Left ventricle myocardium inferior (tissue), 1 donor: ENCODE data around the gene TSPAN32. TPM values are rescaled to one million over a fixed set of nuclear protein-coding genes. Genes with fewer than 3 reads are reported as not detected.

Experiments
- DNase-seq: peaks from one replicate; pipeline ENCODE4 v3.0.0-alpha.2; 2020
- H3K27ac ChIP-seq: fragments of 200-600 bp; replicated peaks from 2 replicates; pipeline ENCODE4 v1.8.0; 2021
- H3K27me3 ChIP-seq: fragments of 200-600 bp; 2 replicates; pipeline ENCODE4 v1.8.0; 2021; ENCODE audit warnings: low read depth
- H3K36me3 ChIP-seq: fragments of 200-600 bp; 2 replicates; pipeline ENCODE4 v1.8.0; 2021
- H3K4me1 ChIP-seq: fragments of 200-600 bp; 2 replicates; pipeline ENCODE4 v1.8.0; 2021
- H3K4me3 ChIP-seq: fragments of 200-600 bp; 2 replicates; pipeline ENCODE4 v1.8.0; 2021; ENCODE audit warnings: mild to moderate bottlenecking, moderate library complexity
- H3K9me3 ChIP-seq: fragments of 200-600 bp; replicated peaks from 2 replicates; pipeline ENCODE4 v1.8.0; 2021
- CTCF ChIP-seq: fragments of 200-600 bp; IDR thresholded peaks from 2 replicates; pipeline ENCODE4 v1.8.0; 2021; ENCODE audit warnings: antibody characterized with exemption, mild to moderate bottlenecking, borderline replicate concordance
- intact Hi-C: fragments of 100-400 bp; cut with micrococcal nuclease; formaldehyde crosslinking; loops from one replicate; pipeline ENCODE4 v1.11.0; 2022
- total RNA-seq: library from RNA; stranded (reverse); fragmentation: NEBNext Ultra II Directional; extraction: Animal tissue kit (Norgen Biotek cat#: 25700); gene quantifications from one replicate; pipeline ENCODE4 v1.2.1, GENCODE V29; 2021
- donor health status: DM: no; HTN: yes; CAD: no; lungs with severe emphysema.

TSPAN32 gene
- total RNA-seq, 1 donor from 2014 or later: 27.1 TPM

- H3K36me3 ChIP-seq: no peaks in the 10 kb centered on the region
- peaks cover 11% of the 10 kb centered on the region for H3K9me3 ChIP-seq
- no peak for TF ChIP-seq CTCF
- H3K27me3 ChIP-seq: no peaks in the 10 kb centered on the region
- peaks cover 40% of the 10 kb centered on the region for H3K4me1 ChIP-seq
- intact Hi-C loops: loop anchor here (10.0 kb wide), 1 partner anchor 59 kb away; the partner anchor contains the start of gene CD81
- peak; percentile 17 for DNase-seq
- peak overlapping the region; percentile 51 for H3K4me3 ChIP-seq
- H3K27ac ChIP-seq: peak overlapping the region; percentile 83
These were observed 13.8 kb downstream of the TSPAN32 start for GRCh38 chr11:2315395-2316168.

- no peak overlapping the region for H3K4me3 ChIP-seq
- intact Hi-C loops: loop anchor here (10.0 kb wide), 1 partner anchor 58 kb away; the partner anchor contains the start of gene CD81
These were observed 14.6 kb downstream of the TSPAN32 start for GRCh38 chr11:2316169-2316962.

GRCh38 chr11:2316963-2317244 is 15.1 kb downstream of the TSPAN32 start:
- Histone ChIP-seq H3K36me3 (no peaks in the 10 kb centered on the region), H3K27me3 (no peaks in the 10 kb centered on the region), H3K4me3 (no peak overlapping the region), H3K4me1 (peaks cover 40% of the 10 kb centered on the region), H3K27ac (no peak overlapping the region), H3K9me3 (peaks cover 11% of the 10 kb centered on the region)
- DNase-seq: no peak
- no peak for TF ChIP-seq CTCF
- intact Hi-C loops: loop anchor here (10.0 kb wide), 1 partner anchor 58 kb away; the partner anchor contains the start of gene CD81

More at GRCh38 chr11:2316169-2316962, 14.6 kb downstream of the TSPAN32 start:
- DNase-seq: no peak
- peaks cover 11% of the 10 kb centered on the region for H3K9me3 ChIP-seq
- TF ChIP-seq CTCF: no peak
- H3K36me3 ChIP-seq: no peaks in the 10 kb centered on the region
- peak overlapping the region; percentile 83 for H3K27ac ChIP-seq
- no peaks in the 10 kb centered on the region for H3K27me3 ChIP-seq
- peaks cover 40% of the 10 kb centered on the region for H3K4me1 ChIP-seq

GRCh38 chr11:2317354-2318050 is 15.7 kb downstream of the TSPAN32 start:
- H3K36me3 ChIP-seq: no peaks in the 10 kb centered on the region
- no peak for TF ChIP-seq CTCF
- no peaks in the 10 kb centered on the region for H3K27me3 ChIP-seq
- intact Hi-C loops: loop anchor here (10.0 kb wide), 1 partner anchor 57 kb away; the partner anchor contains the start of gene CD81
- H3K9me3 ChIP-seq: peaks cover 13% of the 10 kb centered on the region
- H3K4me3 ChIP-seq: no peak overlapping the region
- H3K27ac ChIP-seq: no peak overlapping the region
- H3K4me1 ChIP-seq: peaks cover 36% of the 10 kb centered on the region
- no peak for DNase-seq

GRCh38 chr11:2318123-2318522 is 16.3 kb downstream of the TSPAN32 start:
- Histone ChIP-seq H3K36me3 (no peaks in the 10 kb centered on the region), H3K4me1 (peaks cover 29% of the 10 kb centered on the region), H3K9me3 (peaks cover 16% of the 10 kb centered on the region), H3K4me3 (no peak overlapping the region), H3K27me3 (no peaks in the 10 kb centered on the region), H3K27ac (no peak overlapping the region)
- intact Hi-C loops: loop anchor here (10.0 kb wide), 1 partner anchor 57 kb away; the partner anchor contains the start of gene CD81
- no peak for TF ChIP-seq CTCF
- no peak for DNase-seq
